ENCODE results near the gene KIF3B. TPM values are rescaled to one million over a fixed set of nuclear protein-coding genes. Genes with fewer than 3 reads are reported as not detected.

KIF3B gene
- total and polyA plus RNA-seq, 2 donors (not counting 1 experiment from before 2014, with no cell fraction given) = 12.7 to 17.5 TPM

GRCh38 chr20:32333988-32334885, 56.8 kb downstream of the KIF3B start:
- intact Hi-C loops (cut with micrococcal nuclease) = no loop called here
- Histone ChIP-seq H3K27me3 (replicated peaks in 1 of 4; ENCODE audit: control extremely low read depth in 1 of 4, control insufficient read depth in 3 of 4, insufficient read depth in 4 of 4, low read length in 3 of 4) (no peaks in the 10 kb centered on the region), H2AFZ (ENCODE audit: insufficient read depth, low read depth, low read length, poor library complexity, severe bottlenecking) (peak overlapping the region; percentile 47), H3K9ac (ENCODE audit: low read length) (no peak overlapping the region), H3K4me2 (replicated peaks; ENCODE audit: low read depth, low read length, poor library complexity, severe bottlenecking) (peak overlapping the region; percentile 21), H3K36me3 (replicated peaks in 1 of 2; ENCODE audit: control extremely low read depth in 1 of 2, control insufficient read depth in 1 of 2, extremely low read depth in 1 of 2, insufficient read depth in 2 of 2, low read length in 1 of 2) (peaks cover 3 to 44% of the 10 kb centered on the region in 2 experiments), H4K20me1 (ENCODE audit: control insufficient read depth, insufficient read depth, low read length, poor library complexity, severe bottlenecking) (no peaks in the 10 kb centered on the region), H3K27ac (ENCODE audit: low read length in 2 of 2) (peak overlapping the region; percentile 47 to 69), H3K9me3 (ENCODE audit: control extremely low read depth in 1 of 3, control insufficient read depth in 2 of 3, insufficient read depth in 1 of 3, low read length in 2 of 3) (no peaks in the 10 kb centered on the region), H3K4me3 (ENCODE audit: control extremely low read depth in 1 of 5, extremely low read depth in 1 of 5, insufficient read depth in 1 of 5, low read depth in 2 of 5, low read length in 4 of 5) (no peak overlapping the region), H3K4me1 (ENCODE audit: control insufficient read depth in 2 of 2, insufficient read depth in 2 of 2, low read length in 2 of 2) (peaks cover 4 to 26% of the 10 kb centered on the region in 2 donors), H3K79me2 (ENCODE audit: control insufficient read depth, insufficient read depth, low read length) (no peaks in the 10 kb centered on the region)
- peak overlapping the region; percentile 89 for H3K27ac Mint-ChIP-seq
- WGBS (ENCODE audit: insufficient coverage) = 51% methylated on average over 7 of the region's 13 CpGs
- peaks cover 40% of the 10 kb centered on the region for H3K4me1 Mint-ChIP-seq
- ChIA-PET POLR2A (no interaction called here), CTCF (interaction anchor here (0.7 to 1.5 kb wide), 2 partner anchors 17 to 318 kb away, joined by 3 to 4 read pairs; no protein-coding TSS in a partner anchor)
- ATAC-seq (ENCODE audit: low read depth) (peak; percentile 60), DNase-seq (peak; percentile 22)
- peak overlapping the region; percentile 35 for H3K4me3 Mint-ChIP-seq
- H3K9me3 Mint-ChIP-seq (ENCODE audit: insufficient read depth) = no peaks in the 10 kb centered on the region
- no peak for TF ChIP-seq EZH2 (IDR thresholded peaks at IDR 0.05; ENCODE audit: borderline replicate concordance, insufficient read depth, low read depth, low read length, poor library complexity, severe bottlenecking)
- TF ChIP-seq CTCF (IDR thresholded peaks at IDR 0.05) = no peak
- no peaks in the 10 kb centered on the region for H3K27me3 Mint-ChIP-seq

GRCh38 chr20:32336918-32337347, 59.5 kb downstream of the KIF3B start:
- ChIA-PET CTCF (interaction anchor here (0.8 to 2.9 kb wide), 8 partner anchors 14 to 316 kb away, joined by 3 to 13 read pairs (median 4); partner anchors contain the start of gene ASXL1), POLR2A (no interaction called here)
- Histone ChIP-seq H3K4me2 (replicated peaks; ENCODE audit: low read depth, low read length, poor library complexity, severe bottlenecking) (no peak overlapping the region), H2AFZ (ENCODE audit: insufficient read depth, low read depth, low read length, poor library complexity, severe bottlenecking) (no peak overlapping the region), H3K9me3 (ENCODE audit: control extremely low read depth in 1 of 3, control insufficient read depth in 2 of 3, insufficient read depth in 1 of 3, low read length in 2 of 3) (no peaks in the 10 kb centered on the region), H3K4me1 (ENCODE audit: control insufficient read depth in 2 of 2, insufficient read depth in 2 of 2, low read length in 2 of 2) (peaks cover 4 to 26% of the 10 kb centered on the region in 2 donors), H3K4me3 (ENCODE audit: control extremely low read depth in 1 of 5, extremely low read depth in 1 of 5, insufficient read depth in 1 of 5, low read depth in 2 of 5, low read length in 4 of 5) (no peak overlapping the region), H3K9ac (ENCODE audit: low read length) (no peak overlapping the region), H4K20me1 (ENCODE audit: control insufficient read depth, insufficient read depth, low read length, poor library complexity, severe bottlenecking) (no peaks in the 10 kb centered on the region), H3K27ac (ENCODE audit: low read length in 2 of 2) (no peak overlapping the region), H3K79me2 (ENCODE audit: control insufficient read depth, insufficient read depth, low read length) (no peaks in the 10 kb centered on the region), H3K36me3 (replicated peaks in 1 of 2; ENCODE audit: control extremely low read depth in 1 of 2, control insufficient read depth in 1 of 2, extremely low read depth in 1 of 2, insufficient read depth in 2 of 2, low read length in 1 of 2) (peaks cover under 1 to 19% of the 10 kb centered on the region in 2 experiments), H3K27me3 (replicated peaks in 1 of 4; ENCODE audit: control extremely low read depth in 1 of 4, control insufficient read depth in 3 of 4, insufficient read depth in 4 of 4, low read length in 3 of 4) (no peaks in the 10 kb centered on the region)
- peaks cover 38% of the 10 kb centered on the region for H3K4me1 Mint-ChIP-seq
- intact Hi-C loops (cut with micrococcal nuclease) = loop anchor here (1.0 to 2.0 kb wide), 4 partner anchors 18 to 316 kb away; no protein-coding TSS in a partner anchor
- peak overlapping the region; percentile 83 for H3K27ac Mint-ChIP-seq
- no peaks in the 10 kb centered on the region for H3K9me3 Mint-ChIP-seq (ENCODE audit: insufficient read depth)
- ATAC-seq (ENCODE audit: low read depth) (peak; percentile 66), DNase-seq (peak; percentile 56)
- no CpG with 5 or more reads among the region's 5 CpGs for WGBS (ENCODE audit: insufficient coverage)
- no peak overlapping the region for H3K4me3 Mint-ChIP-seq
- TF ChIP-seq CTCF (IDR thresholded peaks at IDR 0.05) (peak; percentile 74), EZH2 (IDR thresholded peaks at IDR 0.05; ENCODE audit: borderline replicate concordance, insufficient read depth, low read depth, low read length, poor library complexity, severe bottlenecking) (no peak)
- H3K27me3 Mint-ChIP-seq = no peaks in the 10 kb centered on the region

Measured in B cell (primary cell).